Coronary artery (tissue), 2 donors: ENCODE measurements around the gene IGSF9.

Source experiments
- DNase-seq: peaks from one replicate; pipeline ENCODE4 v3.0.0-alpha.2; 2017; ENCODE audit warnings: low spot score
- H3K27ac ChIP-seq, 2 donors: fragments of 200-600 bp; sonication (generic); one replicate each; pipeline ENCODE4 v1.5.1; 2016 to 2019
- H3K4me3 ChIP-seq: fragments of 200-600 bp; sonication (generic); 2 replicates; pipeline ENCODE4 v1.5.1; 2016; ENCODE audit warnings: mild to moderate bottlenecking, moderate library complexity
- TF ChIP-seq, protein P1 (sequence below): fragments of 200-600 bp; sonication (generic); IDR thresholded peaks from one replicate; pipeline ENCODE4 v1.5.1; 2019; ENCODE audit warnings: antibody characterized with exemption

Gene IGSF9

DNA sequence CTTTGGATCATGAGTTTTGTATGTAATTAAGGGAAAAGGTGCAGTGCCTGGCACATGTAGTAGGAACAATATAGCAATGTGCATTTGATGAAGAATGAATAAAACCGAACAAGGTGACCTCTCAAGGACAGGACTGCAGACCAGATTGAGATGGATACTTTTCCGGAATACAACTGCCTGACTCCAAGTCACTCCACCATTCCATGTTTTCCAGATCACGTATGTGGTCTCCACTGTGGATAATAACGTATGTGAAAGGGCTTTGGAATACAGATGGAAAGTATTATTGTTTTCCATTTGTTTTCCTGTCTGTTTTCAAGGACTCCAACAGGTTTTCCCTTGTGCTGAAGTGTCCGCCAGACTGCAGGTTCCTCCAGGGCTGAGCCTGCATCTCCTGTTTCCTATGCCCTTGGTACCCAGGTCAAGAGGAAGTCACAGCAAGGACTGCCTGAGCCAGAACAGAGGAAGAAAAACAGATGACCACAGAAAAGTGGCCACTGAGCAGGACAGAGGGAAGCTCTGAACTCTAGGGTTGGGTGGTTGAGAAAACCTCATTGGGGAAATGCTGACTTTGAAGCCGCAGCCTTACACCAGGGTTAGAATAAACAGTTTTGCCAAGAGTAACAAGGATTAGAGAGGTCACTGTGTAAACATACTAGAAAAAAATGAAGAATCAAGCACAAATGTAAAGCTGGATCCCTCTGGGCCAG, 49.4 kb downstream of the IGSF9 start:
- TF ChIP-seq, protein P1, sequence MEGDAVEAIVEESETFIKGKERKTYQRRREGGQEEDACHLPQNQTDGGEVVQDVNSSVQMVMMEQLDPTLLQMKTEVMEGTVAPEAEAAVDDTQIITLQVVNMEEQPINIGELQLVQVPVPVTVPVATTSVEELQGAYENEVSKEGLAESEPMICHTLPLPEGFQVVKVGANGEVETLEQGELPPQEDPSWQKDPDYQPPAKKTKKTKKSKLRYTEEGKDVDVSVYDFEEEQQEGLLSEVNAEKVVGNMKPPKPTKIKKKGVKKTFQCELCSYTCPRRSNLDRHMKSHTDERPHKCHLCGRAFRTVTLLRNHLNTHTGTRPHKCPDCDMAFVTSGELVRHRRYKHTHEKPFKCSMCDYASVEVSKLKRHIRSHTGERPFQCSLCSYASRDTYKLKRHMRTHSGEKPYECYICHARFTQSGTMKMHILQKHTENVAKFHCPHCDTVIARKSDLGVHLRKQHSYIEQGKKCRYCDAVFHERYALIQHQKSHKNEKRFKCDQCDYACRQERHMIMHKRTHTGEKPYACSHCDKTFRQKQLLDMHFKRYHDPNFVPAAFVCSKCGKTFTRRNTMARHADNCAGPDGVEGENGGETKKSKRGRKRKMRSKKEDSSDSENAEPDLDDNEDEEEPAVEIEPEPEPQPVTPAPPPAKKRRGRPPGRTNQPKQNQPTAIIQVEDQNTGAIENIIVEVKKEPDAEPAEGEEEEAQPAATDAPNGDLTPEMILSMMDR: no peak
- DNase-seq: no peak
- Histone ChIP-seq H3K4me3 (no peak overlapping the region), H3K27ac (peak overlapping the region in 1 of 2 donors; percentile 61)

DNA sequence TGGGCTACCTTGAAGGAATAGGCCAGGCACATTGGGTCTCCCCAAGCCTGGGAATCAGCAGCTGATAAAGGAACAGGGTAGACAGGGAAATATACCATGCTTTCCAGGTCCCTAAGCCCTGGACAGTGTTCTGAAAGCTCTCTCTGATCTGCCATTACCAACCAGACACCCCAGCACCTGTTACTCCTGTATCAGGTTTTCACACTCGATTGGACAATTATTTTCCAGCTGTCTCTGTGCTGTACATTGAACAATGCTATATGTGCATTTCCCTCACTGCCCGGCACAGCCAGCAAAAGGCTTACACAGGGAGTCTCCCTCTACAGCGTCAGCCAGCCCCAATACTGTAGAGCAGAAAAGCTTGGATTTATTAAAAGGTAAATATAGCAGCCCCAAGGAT, 50.1 kb downstream of the IGSF9 start:
- DNase-seq: no peak
- TF ChIP-seq, protein P1: no peak
- Histone ChIP-seq H3K4me3 (no peak overlapping the region), H3K27ac (no peak overlapping the region)

GRCh38 chr1:159892944-159893343, 52.5 kb downstream of the IGSF9 start:
- no peak overlapping the region for H3K27ac ChIP-seq
- no peak overlapping the region for H3K4me3 ChIP-seq
- TF ChIP-seq, protein P1: no peak
- DNase-seq: no peak

GRCh38 chr1:159891275-159892157, 53.9 kb downstream of the IGSF9 start:
- H3K27ac ChIP-seq: no peak overlapping the region
- DNase-seq: peak; percentile 83
- TF ChIP-seq, protein P1: peak; percentile 85

DNA sequence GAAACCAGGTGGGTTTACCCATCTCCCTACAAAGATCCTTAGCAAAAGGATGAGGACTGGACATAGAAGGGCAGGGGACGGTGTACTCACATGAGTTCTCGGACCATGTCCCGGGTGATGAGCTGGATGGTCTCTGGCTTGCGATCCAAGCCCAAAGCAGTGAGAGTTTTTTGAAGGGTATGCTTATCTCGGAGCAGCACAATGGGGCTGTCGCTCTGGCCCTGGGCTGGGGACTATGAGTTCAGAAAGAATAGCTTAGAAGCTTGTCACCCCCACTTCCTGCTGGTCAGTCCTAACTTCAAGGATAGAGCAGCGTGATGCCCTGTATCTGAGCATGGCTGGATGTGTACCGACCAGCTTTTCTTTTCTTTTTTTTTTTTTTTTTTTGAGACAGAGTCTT, 55.0 kb downstream of the IGSF9 start:
- no peak for DNase-seq
- Histone ChIP-seq H3K4me3 (no peak overlapping the region), H3K27ac (peak overlapping the region in 1 of 2 donors; percentile 63)
- TF ChIP-seq, protein P1: no peak

More at GRCh38 chr1:159891275-159892157, 53.9 kb downstream of the IGSF9 start:
- H3K4me3 ChIP-seq: no peak overlapping the region

GRCh38 chr1:159889821-159890252, 55.6 kb downstream of the IGSF9 start:
- Histone ChIP-seq H3K27ac (peak overlapping the region in 1 of 2 donors; percentile 77), H3K4me3 (no peak overlapping the region)
- TF ChIP-seq, protein P1: no peak
- DNase-seq: no peak
